Skeletal muscle satellite cell (primary cell): Measurements from ENCODE around the gene GTPBP1.

Experiments used
- H3K27me3 ChIP-seq: 2 replicates; pipeline ENCODE4 v1.7.0; 2013; ENCODE audit warnings: low read length; ENCODE audit not compliant: control insufficient read depth, insufficient read depth
- H3K36me3 ChIP-seq: 2 replicates; pipeline ENCODE4 v1.7.0; 2013; ENCODE audit warnings: mild to moderate bottlenecking, control low read depth, low read length; ENCODE audit not compliant: insufficient read depth
- H3K4me1 ChIP-seq: 2 replicates; pipeline ENCODE4 v1.7.0; 2013; ENCODE audit warnings: low read length; ENCODE audit not compliant: control insufficient read depth, insufficient read depth
- H3K4me2 ChIP-seq: 2 replicates; pipeline ENCODE4 v1.7.0; 2013; ENCODE audit warnings: mild to moderate bottlenecking, low read length
- H3K4me3 ChIP-seq: 2 replicates; pipeline ENCODE4 v1.7.0; 2013; ENCODE audit warnings: low read length
- H3K9ac ChIP-seq: 2 replicates; pipeline ENCODE4 v1.7.0; 2013; ENCODE audit warnings: mild to moderate bottlenecking, low read depth, low read length, moderate library complexity
- H3K9me3 ChIP-seq: replicated peaks from 2 replicates; pipeline ENCODE4 v1.7.0; 2013; ENCODE audit warnings: mild to moderate bottlenecking, control low read depth, low read length

The GTPBP1 gene

DNA sequence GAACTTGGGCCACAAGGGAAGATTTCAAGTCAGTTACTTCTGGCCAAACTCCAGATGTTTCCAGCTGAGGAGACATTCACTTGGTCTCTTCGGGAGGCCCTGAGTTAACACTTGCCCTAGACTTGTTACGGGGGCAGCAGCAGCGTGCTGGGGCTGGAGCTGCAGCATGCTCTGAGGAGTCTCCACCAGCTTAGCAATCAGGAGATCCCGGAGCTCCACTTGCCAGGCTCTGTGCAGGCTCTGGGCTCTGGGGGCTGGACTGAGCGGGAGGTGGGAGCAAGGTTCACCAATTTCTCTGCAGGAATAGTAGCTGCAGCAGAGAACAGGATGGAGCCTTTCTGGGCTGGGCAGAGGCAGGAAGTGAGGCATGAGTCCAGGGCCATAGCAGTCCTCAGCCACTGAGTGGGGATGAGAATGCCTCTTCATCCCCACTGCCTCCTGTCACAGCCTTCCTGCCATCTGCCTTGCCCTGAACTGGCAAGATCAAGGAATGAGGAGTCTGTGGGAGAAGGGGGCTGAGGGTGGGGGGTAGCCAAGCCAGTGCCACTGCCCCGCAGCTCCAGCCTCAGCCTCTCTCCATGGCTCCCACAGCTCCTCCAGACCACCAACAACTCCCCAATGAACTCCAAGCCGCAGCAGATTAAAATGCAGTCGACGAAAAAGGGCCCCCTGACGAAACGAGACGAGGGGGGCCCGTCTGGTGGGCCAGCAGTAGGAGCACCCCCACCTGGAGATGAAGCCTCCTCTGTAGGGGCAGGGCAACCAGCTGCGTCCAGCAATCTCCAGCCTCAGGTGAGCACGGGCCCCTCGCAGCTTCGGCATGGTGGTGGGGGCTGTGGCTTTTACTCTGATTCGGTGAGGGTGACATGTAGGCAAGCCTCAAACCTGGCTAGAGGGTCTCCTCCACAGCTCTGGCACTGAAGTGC lies 23.4 kb downstream of the GTPBP1 start:
- Histone ChIP-seq H3K9me3 (no peaks in the 10 kb centered on the region), H3K9ac (no peak overlapping the region), H3K4me2 (no peak overlapping the region), H3K4me3 (no peak overlapping the region), H3K4me1 (peaks cover 7% of the 10 kb centered on the region), H3K36me3 (peaks cover 82% of the 10 kb centered on the region), H3K27me3 (no peaks in the 10 kb centered on the region)

DNA sequence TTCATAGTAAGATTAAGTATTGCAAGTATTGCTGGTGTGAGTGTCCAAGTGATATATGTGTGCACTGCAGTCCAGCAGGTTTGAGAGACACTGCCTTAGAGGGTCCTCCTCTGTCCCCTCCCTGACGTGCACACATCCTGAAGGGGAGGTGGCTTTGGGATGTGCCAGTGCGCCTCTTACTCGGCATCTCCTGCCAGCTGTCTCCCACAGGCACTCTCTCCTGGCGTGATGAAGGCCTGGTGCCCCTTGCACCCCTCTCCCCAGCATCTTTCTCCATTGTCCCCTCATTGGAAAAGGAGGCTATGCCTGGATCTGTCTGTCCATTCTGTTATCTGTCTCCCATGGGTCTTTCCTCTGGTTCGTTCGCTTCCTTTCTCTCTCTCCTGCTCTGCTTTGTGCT lies 24.2 kb downstream of the GTPBP1 start:
- no peak overlapping the region for H3K4me2 ChIP-seq
- H3K4me1 ChIP-seq, result peaks cover 8% of the 10 kb centered on the region
- H3K9ac ChIP-seq, result no peak overlapping the region
- no peak overlapping the region for H3K4me3 ChIP-seq
- no peaks in the 10 kb centered on the region for H3K27me3 ChIP-seq
- peaks cover 81% of the 10 kb centered on the region for H3K36me3 ChIP-seq
- H3K9me3 ChIP-seq, result no peaks in the 10 kb centered on the region

DNA sequence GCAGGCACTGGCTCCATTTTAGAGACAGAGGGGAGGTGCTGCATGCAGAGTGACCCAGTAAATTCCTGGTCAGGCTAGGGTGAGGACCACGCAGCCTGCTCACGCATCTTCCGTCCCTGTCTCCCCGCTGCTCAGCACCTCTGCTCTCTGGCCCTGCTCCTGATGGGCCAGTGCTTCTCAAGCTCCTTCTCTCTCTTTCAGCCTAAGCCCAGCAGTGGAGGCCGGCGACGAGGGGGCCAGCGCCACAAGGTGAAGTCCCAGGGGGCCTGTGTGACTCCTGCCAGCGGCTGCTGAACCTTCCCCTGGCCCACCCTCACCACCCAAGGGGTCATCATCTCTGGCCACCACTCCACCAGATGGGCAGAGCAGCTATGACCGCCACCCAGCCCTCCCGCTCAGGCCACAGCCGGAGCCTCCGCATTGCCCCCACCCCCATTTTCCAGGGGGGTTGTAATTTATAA lies 24.7 kb downstream of the GTPBP1 start:
- Histone ChIP-seq H3K9me3 (no peaks in the 10 kb centered on the region), H3K4me3 (no peak overlapping the region), H3K27me3 (no peaks in the 10 kb centered on the region), H3K4me2 (no peak overlapping the region), H3K4me1 (peaks cover 8% of the 10 kb centered on the region), H3K36me3 (peaks cover 84% of the 10 kb centered on the region), H3K9ac (no peak overlapping the region)

DNA sequence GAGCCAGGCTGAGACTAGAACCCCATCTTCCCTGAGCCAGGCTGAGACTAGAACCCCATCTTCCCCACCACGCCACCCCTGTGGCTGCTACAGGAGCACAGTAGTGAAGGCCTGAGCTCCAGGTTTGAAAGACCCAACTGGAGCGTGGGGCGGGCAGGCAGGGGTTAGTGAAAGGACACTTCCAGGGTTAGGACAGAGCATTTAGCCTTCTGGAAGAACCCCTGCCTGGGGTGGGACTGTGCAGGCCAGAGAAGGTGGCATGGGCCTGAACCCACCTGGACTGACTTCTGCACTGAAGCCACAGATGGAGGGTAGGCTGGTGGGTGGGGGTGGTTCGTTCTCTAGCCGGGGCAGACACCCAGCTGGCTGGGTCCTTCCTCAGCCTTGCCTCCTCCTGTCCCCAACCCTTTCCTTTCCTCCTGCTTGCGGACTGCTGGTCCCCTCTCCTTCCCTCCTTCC lies 26.0 kb downstream of the GTPBP1 start:
- no peak overlapping the region for H3K4me2 ChIP-seq
- H3K36me3 ChIP-seq, result peaks cover 84% of the 10 kb centered on the region
- H3K4me3 ChIP-seq, result no peak overlapping the region
- H3K9ac ChIP-seq, result no peak overlapping the region
- H3K27me3 ChIP-seq, result no peaks in the 10 kb centered on the region
- peaks cover 8% of the 10 kb centered on the region for H3K4me1 ChIP-seq
- H3K9me3 ChIP-seq, result no peaks in the 10 kb centered on the region

GRCh38 chr22:38732251-38732815 lies 26.6 kb downstream of the GTPBP1 start:
- H3K4me3 ChIP-seq, result no peak overlapping the region
- no peak overlapping the region for H3K9ac ChIP-seq
- peaks cover 84% of the 10 kb centered on the region for H3K36me3 ChIP-seq
- no peak overlapping the region for H3K4me2 ChIP-seq
- no peaks in the 10 kb centered on the region for H3K9me3 ChIP-seq
- peaks cover 8% of the 10 kb centered on the region for H3K4me1 ChIP-seq
- no peaks in the 10 kb centered on the region for H3K27me3 ChIP-seq

GRCh38 chr22:38733329-38733723 lies 27.6 kb downstream of the GTPBP1 start:
- no peaks in the 10 kb centered on the region for H3K27me3 ChIP-seq
- H3K36me3 ChIP-seq, result peaks cover 84% of the 10 kb centered on the region
- H3K4me3 ChIP-seq, result no peak overlapping the region
- no peak overlapping the region for H3K9ac ChIP-seq
- peaks cover 11% of the 10 kb centered on the region for H3K4me1 ChIP-seq
- no peak overlapping the region for H3K4me2 ChIP-seq
- no peaks in the 10 kb centered on the region for H3K9me3 ChIP-seq

DNA sequence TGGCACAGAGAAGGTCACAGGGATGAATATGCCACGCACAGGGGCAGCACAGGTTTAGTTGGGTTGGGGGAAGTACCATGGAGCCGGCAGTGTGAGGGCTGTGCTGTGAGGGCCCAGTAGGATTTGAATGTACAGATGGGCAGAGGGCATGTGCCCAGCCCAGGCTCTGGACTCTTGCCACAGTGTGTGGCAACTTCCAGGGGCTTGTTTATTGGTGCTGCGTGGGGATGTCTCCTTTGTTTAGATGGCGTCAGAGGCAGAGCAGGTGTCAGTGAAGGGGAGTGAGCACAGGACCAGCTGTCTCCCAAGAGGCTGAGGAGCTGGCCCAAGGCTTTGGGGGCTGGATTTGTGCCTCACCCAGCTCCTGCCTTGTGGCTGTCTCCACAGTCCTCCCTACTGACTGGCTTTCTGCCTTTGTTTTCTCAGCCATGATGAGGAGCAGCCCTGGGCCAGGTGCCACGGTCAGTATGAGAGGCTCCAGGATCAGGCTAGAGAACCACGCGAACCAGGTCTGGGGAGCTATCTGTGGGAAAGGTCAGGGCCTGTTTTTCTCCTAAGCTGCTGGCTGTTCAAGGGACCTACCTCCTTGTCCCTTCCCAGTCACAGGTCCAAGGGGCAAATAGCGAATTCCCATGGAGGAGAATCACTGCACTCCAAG lies 28.1 kb downstream of the GTPBP1 start:
- Histone ChIP-seq H3K27me3 (no peaks in the 10 kb centered on the region), H3K9ac (no peak overlapping the region), H3K4me1 (peaks cover 11% of the 10 kb centered on the region), H3K36me3 (peaks cover 84% of the 10 kb centered on the region), H3K4me3 (no peak overlapping the region), H3K9me3 (no peaks in the 10 kb centered on the region), H3K4me2 (no peak overlapping the region)

- Histone ChIP-seq H3K36me3 (peaks cover 84% of the 10 kb centered on the region), H3K9ac (no peak overlapping the region), H3K9me3 (no peaks in the 10 kb centered on the region), H3K4me3 (no peak overlapping the region), H3K4me2 (no peak overlapping the region), H3K27me3 (no peaks in the 10 kb centered on the region), H3K4me1 (peaks cover 11% of the 10 kb centered on the region)
Observed at GRCh38 chr22:38734421-38735100, 28.8 kb downstream of the GTPBP1 start.

- H3K36me3 ChIP-seq, result peaks cover 84% of the 10 kb centered on the region
- H3K9ac ChIP-seq, result no peak overlapping the region
- H3K4me1 ChIP-seq, result peaks cover 11% of the 10 kb centered on the region
- H3K27me3 ChIP-seq, result no peaks in the 10 kb centered on the region
- no peak overlapping the region for H3K4me2 ChIP-seq
- H3K4me3 ChIP-seq, result no peak overlapping the region
- H3K9me3 ChIP-seq, result no peaks in the 10 kb centered on the region
Observed at GRCh38 chr22:38735126-38735464, 29.4 kb downstream of the GTPBP1 start.

DNA sequence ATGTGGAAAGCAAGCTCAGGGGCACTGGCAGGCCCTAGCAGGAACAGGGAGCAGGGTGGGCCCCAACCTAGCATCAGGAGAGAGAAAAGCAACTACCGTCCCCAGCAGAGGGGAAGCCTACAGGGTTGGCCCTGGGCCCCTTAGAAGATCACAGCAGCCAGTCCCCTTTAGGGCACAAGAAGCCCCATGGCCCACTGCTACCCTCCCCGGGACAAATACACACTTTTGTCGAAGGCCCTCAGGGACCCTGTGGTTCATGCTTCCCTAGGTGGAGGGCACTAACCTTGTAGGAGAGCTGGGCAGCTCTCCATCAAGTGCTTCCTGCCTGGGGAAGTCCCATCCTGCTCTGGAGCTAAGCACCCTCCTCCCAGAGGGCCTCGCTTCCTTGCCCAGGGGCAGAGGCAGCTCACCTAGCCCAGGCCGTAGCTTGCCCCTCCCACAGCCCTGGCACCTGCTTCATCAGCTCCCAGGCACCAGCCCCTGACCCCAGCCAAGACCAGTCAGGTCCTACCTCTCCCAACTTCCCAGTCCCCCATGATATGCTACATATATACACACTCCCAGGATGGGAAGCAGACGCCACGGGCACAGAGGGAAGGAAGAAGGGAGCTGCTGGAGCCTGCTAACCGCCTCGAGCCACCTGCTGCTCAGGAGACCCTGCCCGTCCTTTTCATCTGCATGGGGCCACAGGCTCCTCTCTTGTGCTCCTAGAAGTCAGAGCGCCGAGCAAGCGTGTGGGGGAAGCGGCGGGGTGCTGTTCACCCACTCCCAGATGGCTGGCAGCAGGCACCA lies 29.9 kb downstream of the GTPBP1 start:
- Histone ChIP-seq H3K27me3 (no peaks in the 10 kb centered on the region), H3K9ac (no peak overlapping the region), H3K9me3 (no peaks in the 10 kb centered on the region), H3K4me3 (no peak overlapping the region), H3K4me2 (no peak overlapping the region), H3K36me3 (peaks cover 84% of the 10 kb centered on the region), H3K4me1 (peaks cover 11% of the 10 kb centered on the region)

DNA sequence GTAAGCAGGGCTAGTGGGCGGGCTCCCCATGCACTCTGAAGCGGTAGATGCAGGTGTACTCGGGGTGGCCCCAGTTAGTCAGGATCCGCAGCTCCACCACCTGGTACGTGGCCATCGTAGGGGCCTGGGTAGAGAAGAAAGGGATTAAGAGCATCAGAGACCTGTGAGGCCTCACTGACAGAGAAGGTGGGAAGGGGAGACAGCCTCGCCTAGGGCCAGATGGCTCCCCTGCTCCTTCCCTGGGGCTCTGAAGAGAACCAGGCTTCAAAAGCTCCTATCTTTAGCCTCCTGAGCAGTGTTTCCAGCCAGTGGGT lies 30.5 kb downstream of the GTPBP1 start:
- Histone ChIP-seq H3K27me3 (no peaks in the 10 kb centered on the region), H3K36me3 (peaks cover 85% of the 10 kb centered on the region), H3K9me3 (no peaks in the 10 kb centered on the region), H3K4me3 (no peak overlapping the region), H3K4me1 (peaks cover 11% of the 10 kb centered on the region), H3K4me2 (no peak overlapping the region), H3K9ac (no peak overlapping the region)
